K562 (cell line): ENCODE data around the gene ANK3. TPM values are rescaled to one million over a fixed set of nuclear protein-coding genes. Genes with fewer than 3 reads are reported as not detected.

ENCODE experiments used
- ATAC-seq: fragments of 200-7000 bp; cut with Tn5 transposase; 3 replicates; pipeline ENCODE4 v1.9.1; 2020; ENCODE audit warnings: moderate library complexity
- BruUV-seq: library from RNA; stranded (reverse); fragments of 400-500 nt; replicated peaks from 2 replicates; lab custom pipeline; 2021; lab: Mats Ljungman, UMichigan
- CTCF ChIA-PET: fragments of 300-600 bp; formaldehyde crosslinking; extraction: SDS; loops from one replicate; lab custom pipeline; 2021; ENCODE audit warnings: low intra/inter-chr PET ratio; lab: Yijun Ruan, JAX
- POLR2A ChIA-PET: fragments of 300-600, 350-650 bp; sonication (Branson Sonifier 250); formaldehyde crosslinking; extraction: SDS; loops from one replicate; lab custom pipeline; 2021; ENCODE audit warnings: antibody characterized with exemption, inconsistent platforms; lab: Yijun Ruan, JAX
- DNase-seq, 4 experiments: peaks; one replicate each; pipeline versions ENCODE4 v3.0.0 to v3.0.0-alpha.2; 2011 to 2018; ENCODE audit warnings: low spot score in 3 of 4, mixed read lengths in 3 of 4; ENCODE audit errors: extremely low read depth in 1 of 4
- FAIRE-seq: peaks from 2 replicates; lab custom pipeline; 2011; peaks lifted over from hg19 to GRCh38; lab: Jason Lieb, UNC
- H2AFZ ChIP-seq: 2 replicates; pipeline ENCODE4 v1.6.0; 2011; ENCODE audit warnings: low read depth, low read length, control low read depth, inconsistent platforms
- H3K27ac ChIP-seq: fragments of 200-600 bp; 3 replicates; pipeline ENCODE4 v1.8.0; 2011; ENCODE audit warnings: low read depth, mild to moderate bottlenecking, control low read depth, inconsistent platforms, low read length, moderate library complexity, mixed read lengths; ENCODE audit errors: extremely low read depth
- H3K27me3 ChIP-seq, 2 experiments: fragments of 300-600 bp in 1 of 2; 2 replicates in 1 of 2; 3 replicates in 1 of 2; pipeline versions ENCODE4 v1.6.0 to v1.8.0; 2011; ENCODE audit warnings: inconsistent platforms in 2 of 2, low read length in 2 of 2, mild to moderate bottlenecking in 1 of 2, mixed read lengths in 1 of 2, moderate library complexity in 1 of 2; ENCODE audit not compliant: control insufficient read depth in 2 of 2, insufficient read depth in 2 of 2
- H3K36me3 ChIP-seq: fragments of 300-600 bp; 3 replicates; pipeline ENCODE4 v1.8.0; 2011; ENCODE audit warnings: mild to moderate bottlenecking, low read length, inconsistent platforms; ENCODE audit not compliant: control insufficient read depth, insufficient read depth
- H3K4me1 ChIP-seq, 2 experiments: fragments of 200-600 bp in 1 of 2; replicated peaks in 1 of 2; 2 replicates in 1 of 2; 3 replicates in 1 of 2; pipeline versions ENCODE4 v1.5.1 to v1.8.0; 2011; ENCODE audit warnings: inconsistent platforms in 2 of 2, low read length in 2 of 2, mild to moderate bottlenecking in 1 of 2, mixed read lengths in 1 of 2, moderate library complexity in 1 of 2; ENCODE audit not compliant: control insufficient read depth in 2 of 2, insufficient read depth in 2 of 2
- H3K4me2 ChIP-seq: 2 replicates; pipeline ENCODE4 v1.6.1; 2011; ENCODE audit warnings: low read length, control low read depth, inconsistent platforms, mixed read lengths; ENCODE audit not compliant: insufficient read depth
- H3K4me3 ChIP-seq: fragments of 200-600 bp; sonication (generic), shearing (Covaris generic); 2 replicates; pipeline ENCODE4 v1.5.1; 2016; ENCODE audit warnings: control low read depth, inconsistent platforms
- H3K79me2 ChIP-seq: fragments of 200-600 bp; 3 replicates; pipeline ENCODE4 v1.8.0; 2011; ENCODE audit warnings: low read length, inconsistent platforms; ENCODE audit not compliant: control insufficient read depth, insufficient read depth
- H3K9ac ChIP-seq, 2 experiments: 2 replicates each; pipeline versions ENCODE4 v1.6.0 to v1.6.1; 2011; ENCODE audit warnings: low read depth in 2 of 2, low read length in 2 of 2, control low read depth in 1 of 2, inconsistent platforms in 1 of 2, mild to moderate bottlenecking in 1 of 2, mixed read lengths in 1 of 2; ENCODE audit not compliant: insufficient read depth in 1 of 2
- H3K9me1 ChIP-seq: one replicate; pipeline ENCODE4 v1.6.0; 2011; ENCODE audit warnings: inconsistent platforms, mild to moderate bottlenecking, low read length, moderate library complexity; ENCODE audit not compliant: control insufficient read depth, insufficient read depth
- H3K9me3 ChIP-seq: replicated peaks from 2 replicates; pipeline ENCODE4 v1.5.1; 2011; ENCODE audit warnings: low read depth, low read length, inconsistent platforms; ENCODE audit not compliant: control insufficient read depth, insufficient read depth
- H4K20me1 ChIP-seq: replicated peaks from 2 replicates; pipeline ENCODE4 v1.6.1; 2011; ENCODE audit warnings: low read length, inconsistent platforms, mixed read lengths; ENCODE audit not compliant: control insufficient read depth, insufficient read depth
- DEAF1 ChIP-seq: fragments of 450-650 bp; formaldehyde crosslinking; IDR thresholded peaks from 2 replicates; pipeline ENCODE4 v1.4.0; 2020; ENCODE audit warnings: mild to moderate bottlenecking, moderate library complexity
- EP400 ChIP-seq: fragments of 450-650 bp; IDR thresholded peaks from 2 replicates; pipeline ENCODE4 v1.6.1; 2017; ENCODE audit warnings: antibody characterized with exemption, mild to moderate bottlenecking, moderate library complexity
- EWSR1 ChIP-seq: fragments of 450-650 bp; IDR thresholded peaks from 2 replicates; pipeline ENCODE4 v1.6.1; 2018; ENCODE audit warnings: borderline replicate concordance, mild to moderate bottlenecking, low read depth, moderate library complexity; ENCODE audit not compliant: partially characterized antibody
- FOXK1 ChIP-seq: sonication (generic); formaldehyde crosslinking; IDR thresholded peaks from 2 replicates; pipeline ENCODE4 v1.8.0; 2022; ENCODE audit warnings: missing genetic modification reagents, mild to moderate bottlenecking, borderline replicate concordance
- FOXK2 ChIP-seq, 2 experiments: fragments of 450-650 bp; IDR thresholded peaks in 1 of 2; conservative IDR thresholded peaks in 1 of 2; 2 replicates each; pipeline ENCODE4 v1.6.1; 2016; ENCODE audit warnings: low read depth in 2 of 2, mild to moderate bottlenecking in 1 of 2
- GTF3C2 ChIP-seq: IDR thresholded peaks from 3 replicates; pipeline ENCODE4 v1.6.1; 2011; ENCODE audit warnings: borderline replicate concordance, mild to moderate bottlenecking, moderate library complexity; ENCODE audit not compliant: insufficient read length; ENCODE audit errors: extremely low read depth
- IRF1 ChIP-seq: sonication (generic); formaldehyde crosslinking; IDR thresholded peaks from 2 replicates; pipeline ENCODE4 v1.8.0; 2022; ENCODE audit warnings: missing genetic modification reagents, mild to moderate bottlenecking, borderline replicate concordance
- KLF16 ChIP-seq: IDR thresholded peaks from 2 replicates; pipeline ENCODE4 v1.6.1; 2016; ENCODE audit warnings: antibody characterized with exemption
- NCOA6 ChIP-seq: fragments of 450-650 bp; IDR thresholded peaks from 2 replicates; pipeline ENCODE4 v1.6.1; 2017; ENCODE audit warnings: mild to moderate bottlenecking
- POLR2H ChIP-seq: IDR thresholded peaks from 2 replicates; pipeline ENCODE4 v1.6.1; 2016; ENCODE audit warnings: missing genetic modification characterization, low read depth, mild to moderate bottlenecking, control low read depth, missing compliant biosample characterization, moderate library complexity
- POLR3G ChIP-seq: IDR thresholded peaks from 2 replicates; pipeline ENCODE4 v1.6.1; 2011; ENCODE audit not compliant: insufficient read length, insufficient replicate concordance; ENCODE audit errors: extremely low read depth
- U2AF2 ChIP-seq: fragments of 200-400 bp; formaldehyde crosslinking; optimal IDR thresholded peaks from 2 replicates; pipeline ENCODE3; 2017; ENCODE audit warnings: low read depth, mild to moderate bottlenecking, low read length
- ZC3H11A ChIP-seq: IDR thresholded peaks from 2 replicates; pipeline ENCODE4 v1.6.1; 2012; ENCODE audit warnings: low read depth, low read length, improper control_type of control experiment
- ZC3H8 ChIP-seq: fragments of 450-650 bp; IDR thresholded peaks from 2 replicates; pipeline ENCODE4 v1.6.1; 2017
- ZNF217 ChIP-seq: sonication (generic); formaldehyde crosslinking; IDR thresholded peaks from 2 replicates; pipeline ENCODE4 v1.8.0; 2022; ENCODE audit warnings: mild to moderate bottlenecking, missing genetic modification reagents
- ZNF24 ChIP-seq: fragments of 450-650 bp; IDR thresholded peaks from 2 replicates; pipeline ENCODE4 v1.6.1; 2016
- ZNF311 ChIP-seq: fragments of 250-450 bp; sonication (Bioruptor Pico); IDR thresholded peaks from 2 replicates; pipeline ENCODE4 v1.4.0; 2020; ENCODE audit warnings: mild to moderate bottlenecking, moderate library complexity
- ZNF41 ChIP-seq: fragments of 250-450 bp; sonication (Bioruptor Pico); conservative IDR thresholded peaks from 2 replicates; pipeline ENCODE4 v1.4.0; 2020; ENCODE audit warnings: mild to moderate bottlenecking
- ZNF431 ChIP-seq: sonication (generic); formaldehyde crosslinking; IDR thresholded peaks from 2 replicates; pipeline ENCODE4 v1.8.0; 2022; ENCODE audit warnings: mild to moderate bottlenecking, missing genetic modification reagents
- WGBS: fragments of 100-300 bp; shearing (Covaris generic); methylation state at CpG from one replicate; pipeline ENCODE4 v1.1.6; 2016; ENCODE audit warnings: low coverage, mixed read lengths; ENCODE audit not compliant: insufficient coverage; ENCODE audit errors: missing lambda C conversion rate; 5-methylcytosine and 5-hydroxymethylcytosine counted together
- in situ Hi-C: fragments of 300-500 bp; cut with MboI; formaldehyde crosslinking; loops from 4 replicates; pipeline ENCODE4 v1.15.0; 2018; ENCODE audit warnings: inconsistent platforms, mixed read lengths
- intact Hi-C: fragments of 100-400 bp; cut with micrococcal nuclease; formaldehyde crosslinking; loops from 2 replicates; pipeline ENCODE4 v1.14.2; 2022
- polyA plus RNA-seq, 8 experiments: library from polyadenylated mRNA; depleted of rRNA in 4 of 8; stranded (reverse) in 5 of 8; unstranded in 3 of 8; fragments of >200 nt; fragmentation: Nextera tagmentation in 2 of 8; fragmentation: Illumina TruSeq in 1 of 8; extraction: Ambion mirVana in 2 of 8; extraction: Trizol in 1 of 8; gene quantifications; 2 replicates each; pipeline versions ENCODE4 v1.2.1 to v1.2.3, GENCODE V29; 2011 to 2014; ENCODE audit warnings: inconsistent platforms in 1 of 8, missing spikeins in 1 of 8
- total RNA-seq, 7 experiments: library from RNA; depleted of rRNA in 6 of 7; stranded (reverse); fragments of >200 nt in 6 of 7; fragmentation: Illumina TruSeq in 2 of 7; extraction: Trizol in 2 of 7; gene quantifications; 2 replicates each; pipeline versions ENCODE4 v1.2.1 to v1.2.3, GENCODE V29; 2011 to 2021; ENCODE audit warnings: low replicate concordance in 1 of 7

Gene ANK3
- total and polyA plus RNA-seq, 9 of the 15 experiments (the other 6 are each of a cell fraction or from before 2014, with no cell fraction given), result 10.0 to 32.3 (median 17.9) TPM

GRCh38 chr10:60185421-60185820 is 204.3 kb downstream of the ANK3 start (continued):
- TF ChIP-seq FOXK1 (CRISPR knock-in tag) (no peak), ZNF41 (no peak), GTF3C2 (no peak), FOXK2 (conservative IDR thresholded peaks at IDR 0.05 in 1 of 2, IDR thresholded peaks at IDR 0.05 in 1 of 2; ENCODE audit: low read depth in 2 of 2) (no peak), POLR2H (no peak), EWSR1 (no peak)

GRCh38 chr10:60182691-60183090 is 207.0 kb downstream of the ANK3 start:
- Histone ChIP-seq H4K20me1 (no peaks in the 10 kb centered on the region), H3K27me3 (no peaks in the 10 kb centered on the region), H3K27ac (no peak overlapping the region), H3K4me1 (no peaks in the 10 kb centered on the region), H3K9me3 (no peaks in the 10 kb centered on the region), H3K36me3 (no peaks in the 10 kb centered on the region; the same call in 2 of the 3 replicates), H3K4me3 (no peak overlapping the region), H3K9me1 (no peaks in the 10 kb centered on the region), H3K79me2 (no peaks in the 10 kb centered on the region), H3K9ac (no peak overlapping the region), H2AFZ (no peak overlapping the region), H3K4me2 (no peak overlapping the region)
- ChIA-PET POLR2A (interaction anchor here (1.0 kb wide), 1 partner anchor 15 kb away, joined by 3 read pairs; no protein-coding TSS in a partner anchor), CTCF (no interaction called here)
- BruUV-seq, result no TSS peak
- intact Hi-C loops (no loop called here), in situ Hi-C loops (no loop called here)
- no peak for FAIRE-seq
- peak; percentile 20; the same call in 1 of the 3 replicates for ATAC-seq
- no peak for DNase-seq
- WGBS, result 80% methylated on average over 1 of the region's 1 CpG
- TF ChIP-seq ZNF431 (no peak), IRF1 (CRISPR knock-in tag) (no peak), NCOA6 (no peak), ZNF217 (no peak), ZNF24 (no peak), DEAF1 (CRISPR knock-in tag) (no peak), POLR3G (no peak), EP400 (no peak), ZC3H8 (no peak), ZC3H11A (no peak), ZNF311 (CRISPR knock-in tag) (no peak), KLF16 (no peak), U2AF2 (no peak)
